Fibroblast of pulmonary artery (primary cell): ENCODE results near the gene DLGAP1.

ENCODE experiments used
- DNase-seq: peaks from one replicate; pipeline ENCODE4 v3.0.0-alpha.2; 2010; ENCODE audit warnings: low read depth
- H3K4me3 ChIP-seq: replicated peaks from 2 replicates; pipeline ENCODE4 v1.5.1; 2011; ENCODE audit warnings: low read depth, mild to moderate bottlenecking, control low read depth, low read length, moderate library complexity
- CTCF ChIP-seq: IDR thresholded peaks from 2 replicates; pipeline ENCODE4 v1.5.1; 2011; ENCODE audit warnings: mild to moderate bottlenecking, control low read depth, low read length, inconsistent platforms; ENCODE audit errors: missing control alignments

Gene DLGAP1

GRCh38 chr18:3500016-3500415 lies 955.1 kb downstream of the DLGAP1 start:
- H3K4me3 ChIP-seq, result no peak overlapping the region
- peak; percentile 17 for DNase-seq
- TF ChIP-seq CTCF, result no peak

GRCh38 chr18:3499501-3499900 lies 955.6 kb downstream of the DLGAP1 start:
- TF ChIP-seq CTCF, result no peak
- peak; percentile 16 for DNase-seq
- H3K4me3 ChIP-seq, result peak overlapping the region; percentile 41

GRCh38 chr18:3498698-3499471 lies 956.2 kb downstream of the DLGAP1 start:
- H3K4me3 ChIP-seq, result peak overlapping the region; percentile 41
- TF ChIP-seq CTCF, result no peak
- peak; percentile 42 for DNase-seq

GRCh38 chr18:3495691-3496430 lies 959.2 kb downstream of the DLGAP1 start:
- no peak overlapping the region for H3K4me3 ChIP-seq
- no peak for TF ChIP-seq CTCF
- DNase-seq, result no peak

- DNase-seq, result no peak
- no peak for TF ChIP-seq CTCF
- H3K4me3 ChIP-seq, result no peak overlapping the region
Measured at GRCh38 chr18:3494569-3494968, 960.5 kb downstream of the DLGAP1 start.

- H3K4me3 ChIP-seq, result no peak overlapping the region
- TF ChIP-seq CTCF, result no peak
Measured at GRCh38 chr18:3494245-3494526, 960.9 kb downstream of the DLGAP1 start.

More at GRCh38 chr18:3494245-3494526, 960.9 kb downstream of the DLGAP1 start:
- no peak for DNase-seq
